HCT116 (cell line): ENCODE measurements around the gene USP15. TPM values are rescaled to one million over a fixed set of nuclear protein-coding genes. Genes with fewer than 3 reads are reported as not detected.

Source experiments
- ATAC-seq: fragments of 200-7000 bp; cut with Tn5 transposase; 2 replicates; pipeline ENCODE4 v1.9.1; 2020; ENCODE audit warnings: mild to moderate bottlenecking, moderate library complexity
- BruUV-seq: library from RNA; stranded (reverse); fragments of 400-500 nt; replicated peaks from 2 replicates; lab custom pipeline; 2021; lab: Mats Ljungman, UMichigan
- CTCF ChIA-PET: fragments of 300-600 bp; sonication (Branson Sonifier 250); formaldehyde crosslinking; loops from one replicate; lab custom pipeline; 2021; ENCODE audit warnings: antibody characterized with exemption; lab: Charles Lee
- POLR2A ChIA-PET: fragments of 300-600, 350-600 bp; sonication (Branson Sonifier 250); formaldehyde crosslinking; loops from one replicate; lab custom pipeline; 2021; ENCODE audit warnings: antibody characterized with exemption; lab: Charles Lee
- RAD21 ChIA-PET, 2 experiments: fragments of 300-600 bp; sonication (Branson Sonifier 250); formaldehyde crosslinking; loops; one replicate each; lab custom pipeline; 2023; ENCODE audit warnings: low total read pairs in 2 of 2; ENCODE audit not compliant: uncharacterized antibody in 2 of 2, unreplicated experiment in 2 of 2, low non-redundant PET in 1 of 2; lab: Charles Lee
- DNase-seq: peaks from one replicate; pipeline ENCODE4 v3.0.0-alpha.2; 2010; ENCODE audit warnings: low read depth, low spot score
- H2AFZ ChIP-seq: fragments of 200-600 bp; shearing (Covaris generic), sonication (generic); 2 replicates; pipeline ENCODE4 v1.6.1; 2017; ENCODE audit warnings: low read depth, mixed run types, mixed read lengths, antibody characterized with exemption, low read length; ENCODE audit not compliant: poor library complexity, severe bottlenecking
- H3K27ac ChIP-seq: 2 replicates; pipeline ENCODE4 v1.5.1; 2012; ENCODE audit warnings: low read depth, low read length
- H3K27me3 ChIP-seq: fragments of 200-600 bp; sonication (generic); 2 replicates; pipeline ENCODE4 v1.6.1; 2016; ENCODE audit warnings: mixed run types, low read length, mixed read lengths; ENCODE audit not compliant: insufficient read depth
- H3K36me3 ChIP-seq, 2 experiments: fragments of 200-500 bp in 1 of 2; fragments of 200-600 bp in 1 of 2; sonication (Bioruptor generic) in 1 of 2; sonication (generic) in 1 of 2; 2 replicates each; pipeline versions ENCODE4 v1.5.1 to v1.6.1; 2014 to 2016; ENCODE audit warnings: low read length in 2 of 2, inconsistent platforms in 1 of 2, mixed read lengths in 1 of 2, mixed run types in 1 of 2; ENCODE audit not compliant: insufficient read depth in 2 of 2, control insufficient read depth in 1 of 2
- H3K4me1 ChIP-seq, 2 experiments: fragments of 200-600 bp in 1 of 2; sonication (generic) in 1 of 2; 2 replicates each; pipeline versions ENCODE4 v1.5.1 to v1.6.1; 2012 to 2017; ENCODE audit warnings: low read length in 2 of 2, inconsistent platforms in 1 of 2, mild to moderate bottlenecking in 1 of 2, mixed read lengths in 1 of 2, mixed run types in 1 of 2, moderate library complexity in 1 of 2; ENCODE audit not compliant: insufficient read depth in 2 of 2, control insufficient read depth in 1 of 2
- H3K4me2 ChIP-seq: fragments of 200-600 bp; sonication (generic); 2 replicates; pipeline ENCODE4 v1.6.1; 2017; ENCODE audit warnings: mixed run types, low read length, mixed read lengths
- H3K4me3 ChIP-seq, 2 experiments: fragments of 200-600 bp in 1 of 2; sonication (generic) in 1 of 2; replicated peaks in 1 of 2; 2 replicates each; pipeline ENCODE4 v1.5.1; 2011 to 2016; ENCODE audit warnings: low read length in 2 of 2, control low read depth in 1 of 2, low read depth in 1 of 2, mild to moderate bottlenecking in 1 of 2, mixed read lengths in 1 of 2, mixed run types in 1 of 2
- H3K79me2 ChIP-seq: fragments of 200-600 bp; sonication (generic); 2 replicates; pipeline ENCODE4 v1.6.1; 2017; ENCODE audit warnings: mild to moderate bottlenecking, mixed run types, low read length, moderate library complexity, mixed read lengths; ENCODE audit not compliant: insufficient read depth
- H3K9ac ChIP-seq: fragments of 200-600 bp; sonication (generic); 2 replicates; pipeline ENCODE4 v1.6.1; 2016; ENCODE audit warnings: low read length, mixed read lengths
- H3K9me2 ChIP-seq: fragments of 200-600 bp; sonication (generic), shearing (Covaris generic); 2 replicates; pipeline ENCODE4 v1.6.1; 2017; ENCODE audit warnings: mixed run types, mild to moderate bottlenecking, moderate library complexity; ENCODE audit not compliant: insufficient read depth
- H3K9me3 ChIP-seq, 2 experiments: fragments of 200-500 bp in 1 of 2; fragments of 200-600 bp in 1 of 2; sonication (Bioruptor generic) in 1 of 2; sonication (generic) in 1 of 2; 2 replicates each; pipeline ENCODE4 v1.6.1; 2014 to 2017; ENCODE audit warnings: low read length in 2 of 2, mixed read lengths in 2 of 2, inconsistent platforms in 1 of 2, low read depth in 1 of 2, mild to moderate bottlenecking in 1 of 2, mixed run types in 1 of 2, moderate library complexity in 1 of 2; ENCODE audit not compliant: control insufficient read depth in 1 of 2, insufficient read depth in 1 of 2
- H4K20me1 ChIP-seq: fragments of 200-600 bp; sonication (generic), shearing (Covaris generic); 2 replicates; pipeline ENCODE4 v1.6.1; 2017; ENCODE audit warnings: mixed run types, mild to moderate bottlenecking, moderate library complexity; ENCODE audit not compliant: insufficient read depth
- ATF3 ChIP-seq: IDR thresholded peaks from 2 replicates; pipeline ENCODE4 v1.6.1; 2012
- EZH2 ChIP-seq: fragments of 200-600 bp; sonication (generic); IDR thresholded peaks from 2 replicates; pipeline ENCODE4 v1.6.1; 2017; ENCODE audit warnings: antibody characterized with exemption, mixed run types
- JUND ChIP-seq: IDR thresholded peaks from 2 replicates; pipeline ENCODE4 v1.6.1; 2012
- MAX ChIP-seq: IDR thresholded peaks from 2 replicates; pipeline ENCODE4 v1.6.1; 2012
- POLR2AphosphoS5 ChIP-seq: IDR thresholded peaks from 2 replicates; pipeline ENCODE4 v1.6.1; 2011; ENCODE audit warnings: mild to moderate bottlenecking, low read depth, low read length, moderate library complexity
- SIN3A ChIP-seq: IDR thresholded peaks from 2 replicates; pipeline ENCODE4 v1.6.1; 2012; ENCODE audit warnings: low read depth
- SP1 ChIP-seq: IDR thresholded peaks from 2 replicates; pipeline ENCODE4 v1.6.1; 2012; ENCODE audit warnings: low read depth
- TCF7L2 ChIP-seq: IDR thresholded peaks from 2 replicates; pipeline ENCODE4 v1.7.0; 2011; ENCODE audit warnings: borderline replicate concordance, inconsistent platforms; ENCODE audit not compliant: insufficient read depth, insufficient read length; ENCODE audit errors: extremely low read depth
- YY1 ChIP-seq: IDR thresholded peaks from 2 replicates; pipeline ENCODE4 v1.6.1; 2011; ENCODE audit warnings: low read length, low read depth, moderate library complexity, mild to moderate bottlenecking; ENCODE audit not compliant: insufficient replicate concordance; ENCODE audit errors: extremely low read depth
- ZNF274 ChIP-seq: fragments of 200-500 bp; sonication (Bioruptor generic); IDR thresholded peaks from 2 replicates; pipeline ENCODE4 v1.6.1; 2014; ENCODE audit warnings: mild to moderate bottlenecking, low read depth, low read length, inconsistent platforms
- intact Hi-C: fragments of 100-400 bp; cut with micrococcal nuclease; formaldehyde crosslinking; loops from 2 replicates; pipeline ENCODE4 v1.10.0; 2022
- total RNA-seq: library from RNA; stranded (reverse); gene quantifications from one replicate; pipeline ENCODE4 v1.2.1, GENCODE V29; 2021; ENCODE audit not compliant: unreplicated experiment
- TF ChIP-seq, protein P1 (sequence below), 3 experiments: fragments of 200-600 bp in 1 of 3; sonication (generic) in 1 of 3; IDR thresholded peaks in 2 of 3; conservative IDR thresholded peaks in 1 of 3; 2 replicates each; pipeline ENCODE4 v1.5.1; 2012 to 2017; ENCODE audit warnings: low read depth in 2 of 3, low read length in 2 of 3, antibody characterized with exemption in 1 of 3, borderline replicate concordance in 1 of 3, control low read depth in 1 of 3, mild to moderate bottlenecking in 1 of 3, mixed read lengths in 1 of 3, mixed run types in 1 of 3, moderate library complexity in 1 of 3; ENCODE audit not compliant: insufficient read depth in 1 of 3

Gene USP15
- total RNA-seq, 1 experiment from 2014 or later, result 49.5 TPM

- ChIA-PET RAD21 (no interaction called here), POLR2A (interaction anchor here (0.6 kb wide), 1 partner anchor 1354 kb away, joined by 3 read pairs; no protein-coding TSS in a partner anchor), CTCF (no interaction called here)
- H3K27ac ChIP-seq, result no peak overlapping the region
- DNase-seq (no peak), ATAC-seq (no peak)
- H3K4me3 ChIP-seq, result no peak overlapping the region
- peaks cover 19% of the 10 kb centered on the region for H4K20me1 ChIP-seq
- no peak overlapping the region for H3K9ac ChIP-seq
- no peak overlapping the region for H3K4me2 ChIP-seq
- no peaks in the 10 kb centered on the region for H3K9me2 ChIP-seq
- peaks cover 100% of the 10 kb centered on the region for H3K79me2 ChIP-seq
- no peaks in the 10 kb centered on the region for H3K9me3 ChIP-seq
- TF ChIP-seq ZNF274 (no peak), TCF7L2 (no peak), SIN3A (no peak), ATF3 (no peak), EZH2 (no peak), SP1 (no peak), JUND (no peak), POLR2AphosphoS5 (no peak), MAX (no peak), YY1 (no peak)
- TF ChIP-seq, protein P1, sequence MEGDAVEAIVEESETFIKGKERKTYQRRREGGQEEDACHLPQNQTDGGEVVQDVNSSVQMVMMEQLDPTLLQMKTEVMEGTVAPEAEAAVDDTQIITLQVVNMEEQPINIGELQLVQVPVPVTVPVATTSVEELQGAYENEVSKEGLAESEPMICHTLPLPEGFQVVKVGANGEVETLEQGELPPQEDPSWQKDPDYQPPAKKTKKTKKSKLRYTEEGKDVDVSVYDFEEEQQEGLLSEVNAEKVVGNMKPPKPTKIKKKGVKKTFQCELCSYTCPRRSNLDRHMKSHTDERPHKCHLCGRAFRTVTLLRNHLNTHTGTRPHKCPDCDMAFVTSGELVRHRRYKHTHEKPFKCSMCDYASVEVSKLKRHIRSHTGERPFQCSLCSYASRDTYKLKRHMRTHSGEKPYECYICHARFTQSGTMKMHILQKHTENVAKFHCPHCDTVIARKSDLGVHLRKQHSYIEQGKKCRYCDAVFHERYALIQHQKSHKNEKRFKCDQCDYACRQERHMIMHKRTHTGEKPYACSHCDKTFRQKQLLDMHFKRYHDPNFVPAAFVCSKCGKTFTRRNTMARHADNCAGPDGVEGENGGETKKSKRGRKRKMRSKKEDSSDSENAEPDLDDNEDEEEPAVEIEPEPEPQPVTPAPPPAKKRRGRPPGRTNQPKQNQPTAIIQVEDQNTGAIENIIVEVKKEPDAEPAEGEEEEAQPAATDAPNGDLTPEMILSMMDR (IDR thresholded peaks at IDR 0.05 in 2 of 3, conservative IDR thresholded peaks at IDR 0.05 in 1 of 3; ENCODE audit: borderline replicate concordance in 1 of 3, insufficient read depth in 1 of 3, low read depth in 2 of 3, low read length in 2 of 3), result no peak
- H3K36me3 ChIP-seq, result no peaks in the 10 kb centered on the region
- BruUV-seq, result no TSS peak
- H2AFZ ChIP-seq, result no peak overlapping the region
- H3K4me1 ChIP-seq, result peaks cover 0 to 10% of the 10 kb centered on the region in 2 experiments; a peak in 1 of 4 replicates
- intact Hi-C loops, result no loop called here
- H3K27me3 ChIP-seq, result no peaks in the 10 kb centered on the region
Measured at GRCh38 chr12:62272936-62273552, 12.8 kb downstream of the USP15 start.
